HUES64 (cell line): ENCODE data around the gene SEMA4D.
"Not testable (repeated sequence)": the region's sequence is repeated elsewhere in the genome, so short reads cannot be mapped to it uniquely, and the experiment has no call there.

Experiments
- H3K27ac ChIP-seq: 2 replicates; pipeline ENCODE4 v1.7.0; 2013; ENCODE audit warnings: low read depth, low read length, inconsistent platforms
- H3K27me3 ChIP-seq: 2 replicates; pipeline ENCODE4 v1.6.1; 2013; ENCODE audit warnings: mild to moderate bottlenecking, low read length; ENCODE audit not compliant: insufficient read depth
- H3K36me3 ChIP-seq: 2 replicates; pipeline ENCODE4 v1.6.1; 2013; ENCODE audit warnings: mild to moderate bottlenecking, low read length; ENCODE audit not compliant: insufficient read depth
- H3K4me1 ChIP-seq: 2 replicates; pipeline ENCODE4 v1.6.1; 2013; ENCODE audit warnings: mild to moderate bottlenecking, low read length, moderate library complexity; ENCODE audit not compliant: insufficient read depth
- H3K4me3 ChIP-seq: 2 replicates; pipeline ENCODE4 v1.5.1; 2013; ENCODE audit warnings: mild to moderate bottlenecking, low read length, moderate library complexity
- H3K9ac ChIP-seq: 2 replicates; pipeline ENCODE4 v1.6.1; 2013; ENCODE audit warnings: mild to moderate bottlenecking, low read depth, low read length
- H3K9me3 ChIP-seq: 2 replicates; pipeline ENCODE4 v1.6.1; 2013; ENCODE audit warnings: low read depth, low read length; ENCODE audit not compliant: insufficient read depth
- WGBS: fragments of 150-250, 120-280 bp; methylation state at CpG from one replicate; pipeline ENCODE4 v1.1.7; 2013; ENCODE audit warnings: missing lambda C conversion rate; 5-methylcytosine and 5-hydroxymethylcytosine counted together

The SEMA4D gene

DNA sequence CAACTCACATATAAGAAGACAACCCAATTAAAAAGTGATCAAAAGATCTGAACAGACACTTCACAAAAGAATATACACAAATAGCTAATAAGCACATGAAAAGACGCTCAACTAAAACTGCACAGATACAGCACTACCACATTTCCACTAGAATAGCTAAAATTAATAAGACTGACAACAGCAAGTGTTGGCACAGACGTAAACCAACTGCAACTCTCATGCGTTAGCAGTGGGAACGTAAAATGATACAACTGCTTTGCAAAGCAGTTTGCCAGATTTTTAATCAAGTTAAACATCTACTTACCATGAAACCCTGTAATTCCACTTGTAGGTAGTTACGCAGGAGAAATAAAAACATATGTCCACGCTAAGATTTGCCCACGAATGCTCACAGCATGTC is 9.0 kb downstream of the SEMA4D start:
- H3K27me3 ChIP-seq: no peaks in the 10 kb centered on the region
- no peak overlapping the region for H3K27ac ChIP-seq
- WGBS: 93% methylated on average over 7 of the region's 7 CpGs
- peaks cover 26% of the 10 kb centered on the region for H3K4me1 ChIP-seq
- H3K36me3 ChIP-seq: no peaks in the 10 kb centered on the region
- no peak overlapping the region for H3K9ac ChIP-seq
- no peaks in the 10 kb centered on the region for H3K9me3 ChIP-seq
- no peak overlapping the region for H3K4me3 ChIP-seq

DNA sequence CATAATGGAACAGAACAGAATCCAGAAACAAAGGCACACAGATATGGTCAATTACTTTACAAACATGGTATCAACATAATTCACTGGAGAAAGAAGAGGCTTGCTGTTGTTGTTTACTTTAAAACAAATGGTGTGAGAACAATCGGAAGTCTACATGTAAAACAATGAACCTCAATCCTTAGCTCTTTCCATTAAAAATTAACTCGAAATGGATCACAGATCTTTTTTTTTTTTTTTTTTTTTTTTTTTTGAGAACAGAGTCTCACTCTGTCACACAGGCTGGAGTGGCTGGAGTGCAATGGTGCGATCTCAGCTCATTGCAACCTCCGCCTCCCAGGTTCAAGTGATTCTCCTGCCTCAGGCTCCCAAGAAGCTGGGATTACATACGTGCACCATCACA is 9.8 kb downstream of the SEMA4D start:
- H3K27ac ChIP-seq: no peak overlapping the region
- H3K9me3 ChIP-seq: no peaks in the 10 kb centered on the region
- H3K4me3 ChIP-seq: no peak overlapping the region
- H3K9ac ChIP-seq: no peak overlapping the region
- H3K27me3 ChIP-seq: no peaks in the 10 kb centered on the region
- peaks cover 18% of the 10 kb centered on the region; the same call in 1 of the 2 replicates for H3K4me1 ChIP-seq
- 95% methylated on average over 3 of the region's 5 CpGs for WGBS
- no peaks in the 10 kb centered on the region for H3K36me3 ChIP-seq

DNA sequence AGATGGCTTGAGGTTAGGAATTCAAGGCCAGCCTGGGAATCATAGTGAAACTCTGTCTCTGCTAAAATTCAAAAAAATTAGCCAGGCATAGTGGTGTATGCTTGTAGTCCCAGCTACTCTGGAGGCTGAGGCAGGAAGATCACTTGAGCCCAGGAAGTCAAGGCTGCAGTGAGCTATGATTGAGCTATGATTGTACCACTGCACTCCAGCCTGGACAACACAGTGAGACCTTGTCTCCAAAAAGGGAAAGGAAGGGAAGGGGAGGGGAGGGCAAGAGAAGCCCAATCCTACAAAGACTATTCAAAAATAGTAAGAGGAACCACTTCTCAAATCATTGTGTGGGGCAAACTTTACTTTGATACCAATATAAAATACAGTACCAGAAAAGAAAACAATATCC is 11.2 kb downstream of the SEMA4D start:
- no peak overlapping the region for H3K9ac ChIP-seq
- no peak overlapping the region for H3K4me3 ChIP-seq
- no peaks in the 10 kb centered on the region for H3K9me3 ChIP-seq
- H3K27me3 ChIP-seq: no peaks in the 10 kb centered on the region
- peaks cover 22% of the 10 kb centered on the region for H3K4me1 ChIP-seq
- H3K36me3 ChIP-seq: no peaks in the 10 kb centered on the region
- no peak overlapping the region for H3K27ac ChIP-seq

DNA sequence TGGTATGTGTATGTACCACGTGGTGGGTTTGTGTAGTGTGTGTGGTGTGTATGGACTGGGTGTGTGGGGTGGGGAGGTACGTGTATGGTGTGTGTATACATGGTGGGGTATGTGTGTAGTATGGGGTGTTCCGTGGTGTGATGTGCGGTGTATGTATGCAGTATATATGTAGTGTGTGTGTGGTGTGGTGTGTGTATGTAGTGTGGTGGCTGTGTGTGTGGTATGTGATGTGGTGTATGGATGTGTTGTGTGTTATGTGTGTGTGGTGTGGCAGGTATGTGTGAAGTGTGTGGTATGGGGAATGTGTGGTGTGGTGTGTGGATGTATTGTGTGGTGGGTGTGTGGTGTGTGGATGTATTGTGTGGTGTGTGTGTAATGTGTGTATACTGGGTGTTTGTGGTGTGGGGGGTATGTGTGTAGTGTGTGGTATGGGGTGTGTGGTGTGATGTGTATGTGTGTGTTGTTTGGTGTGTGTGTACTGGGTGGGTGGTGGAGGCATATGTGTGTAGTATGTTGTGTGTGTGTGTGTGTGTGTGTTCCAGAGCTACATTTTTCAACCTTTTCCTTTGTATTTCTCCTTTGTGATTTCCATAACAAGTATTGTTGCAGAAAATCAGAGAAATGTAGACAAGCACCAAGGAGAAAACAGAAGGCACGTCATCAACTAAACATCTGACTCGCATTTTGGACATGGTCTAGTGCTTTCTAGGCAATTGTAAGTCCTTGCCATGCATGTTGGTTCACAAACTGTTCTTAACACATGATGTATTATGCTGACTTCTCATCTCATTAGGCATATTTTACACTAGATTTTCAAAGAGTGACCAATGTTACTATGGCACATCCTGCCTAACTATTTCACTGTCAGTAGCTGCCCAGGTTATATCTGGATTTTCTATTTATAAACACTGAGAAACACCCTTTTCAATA is 13.2 kb downstream of the SEMA4D start:
- H3K27me3 ChIP-seq: no peaks in the 10 kb centered on the region
- no peak overlapping the region for H3K27ac ChIP-seq
- H3K9me3 ChIP-seq: no peaks in the 10 kb centered on the region
- no peak overlapping the region for H3K9ac ChIP-seq
- 96% methylated on average over 6 of the region's 6 CpGs for WGBS
- no peak overlapping the region for H3K4me3 ChIP-seq
- H3K4me1 ChIP-seq: peaks cover 12% of the 10 kb centered on the region
- H3K36me3 ChIP-seq: no peaks in the 10 kb centered on the region

DNA sequence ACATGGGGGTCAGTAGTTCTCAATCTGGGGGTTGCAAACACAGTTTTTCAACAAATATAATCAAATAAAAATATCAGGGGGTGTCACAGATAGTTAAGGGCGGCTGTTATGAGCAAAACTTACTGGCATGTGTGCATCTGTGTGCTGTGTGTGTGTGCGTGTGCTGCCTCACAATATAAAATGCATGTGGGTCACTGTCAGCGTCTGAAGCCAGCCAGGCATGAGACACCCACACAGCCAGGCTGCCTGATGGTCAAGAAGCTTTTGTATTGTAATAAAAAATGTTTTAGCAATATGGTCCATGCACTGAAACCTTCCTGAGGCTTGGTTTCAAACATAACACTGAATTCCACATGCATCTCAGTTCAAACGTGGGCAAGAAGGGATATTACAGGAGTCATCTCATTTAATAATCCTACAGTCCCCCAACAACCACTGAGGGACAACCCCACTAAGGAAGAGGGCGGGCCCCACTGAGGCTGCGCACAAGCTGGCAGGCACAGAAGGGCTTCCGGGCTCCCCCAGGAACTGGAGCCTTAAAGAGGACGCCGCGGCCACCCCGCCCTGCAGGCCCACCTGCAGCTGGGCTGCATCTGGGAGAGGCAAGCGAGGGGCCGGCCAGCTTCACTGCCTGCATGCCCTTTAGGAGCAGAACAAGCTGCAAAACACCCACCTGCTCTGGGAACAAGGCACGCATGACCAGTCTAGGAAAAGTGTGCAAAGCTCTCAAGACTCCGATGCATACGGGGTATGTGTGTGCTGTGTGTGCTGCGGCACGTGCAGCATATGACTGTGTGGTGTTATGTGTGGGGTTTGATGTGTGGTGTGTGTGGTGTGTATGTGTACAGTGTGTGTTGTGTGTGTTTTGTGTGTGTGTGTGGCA is 14.1 kb downstream of the SEMA4D start:
- no peak overlapping the region for H3K27ac ChIP-seq
- no peaks in the 10 kb centered on the region for H3K27me3 ChIP-seq
- H3K36me3 ChIP-seq: peaks cover 4% of the 10 kb centered on the region
- no peaks in the 10 kb centered on the region for H3K9me3 ChIP-seq
- WGBS: 93% methylated on average over 18 of the region's 18 CpGs
- H3K4me1 ChIP-seq: peaks cover 5% of the 10 kb centered on the region
- no peak overlapping the region for H3K9ac ChIP-seq
- no peak overlapping the region for H3K4me3 ChIP-seq

DNA sequence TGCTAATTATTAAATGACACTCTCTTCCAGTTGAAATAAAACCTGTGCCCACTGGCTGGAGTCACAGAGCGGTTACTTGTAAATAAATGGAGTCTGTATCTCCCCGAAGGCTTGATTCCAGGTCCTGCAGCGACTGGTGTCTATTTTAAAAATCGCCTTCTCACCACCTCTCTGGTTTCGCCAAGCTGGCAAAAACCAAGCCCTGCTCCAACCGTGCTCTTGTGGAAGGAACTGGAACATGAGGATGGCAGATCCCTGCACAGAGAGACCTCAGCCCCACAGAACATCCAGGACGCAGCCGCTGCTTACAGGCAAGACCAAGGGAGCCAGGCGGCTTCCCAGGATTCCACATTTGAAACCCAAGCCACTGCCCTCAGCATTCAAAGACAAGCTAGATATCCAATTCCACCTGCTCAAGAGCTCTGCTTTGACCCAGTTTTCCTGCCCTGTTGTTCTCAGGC is 15.0 kb downstream of the SEMA4D start:
- H3K36me3 ChIP-seq: peaks cover 4% of the 10 kb centered on the region
- H3K27me3 ChIP-seq: no peaks in the 10 kb centered on the region
- no peak overlapping the region for H3K4me3 ChIP-seq
- H3K9ac ChIP-seq: no peak overlapping the region
- 89% methylated on average over 9 of the region's 9 CpGs for WGBS
- H3K9me3 ChIP-seq: no peaks in the 10 kb centered on the region
- no peak overlapping the region for H3K27ac ChIP-seq
- H3K4me1 ChIP-seq: peaks cover 5% of the 10 kb centered on the region

DNA sequence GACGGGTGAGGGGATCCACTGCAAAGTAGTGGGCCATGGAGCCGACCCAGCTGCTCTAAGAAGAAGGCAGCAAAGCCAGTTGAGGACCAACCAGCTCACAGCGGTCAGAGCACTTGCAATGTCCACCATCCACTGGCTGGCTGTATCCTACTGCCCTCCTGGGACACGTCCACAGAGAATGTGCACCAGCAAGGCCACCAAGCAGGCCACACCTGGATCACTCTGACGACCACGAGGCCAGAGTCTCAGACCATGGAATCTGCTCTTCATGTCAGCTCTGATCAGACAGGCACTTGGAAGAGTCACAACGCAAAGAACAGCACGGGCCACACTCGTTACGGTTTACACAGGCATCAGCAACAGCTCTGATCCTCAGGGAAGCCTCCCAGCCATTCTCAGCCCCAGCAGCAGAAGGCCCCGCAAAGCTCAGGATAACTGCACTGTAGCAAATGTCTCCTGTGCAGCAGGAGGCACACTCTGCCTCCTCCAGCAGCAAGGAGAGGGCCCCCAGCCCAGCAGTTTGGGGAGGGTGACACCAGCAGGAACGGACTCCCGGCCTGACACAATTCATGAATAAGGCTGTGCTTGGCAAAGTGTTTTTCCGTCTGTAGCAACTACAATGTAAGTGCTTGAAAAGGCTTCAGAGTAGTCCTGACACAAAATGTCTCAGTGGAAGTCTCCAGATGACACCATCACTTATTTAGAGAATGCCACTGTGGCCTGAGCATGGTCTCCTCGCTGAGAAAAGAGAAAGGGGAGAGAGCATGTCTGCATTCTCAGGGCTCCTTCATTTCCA is 15.7 kb downstream of the SEMA4D start:
- H3K36me3 ChIP-seq: peaks cover 4% of the 10 kb centered on the region
- H3K9me3 ChIP-seq: no peaks in the 10 kb centered on the region
- H3K27ac ChIP-seq: no peak overlapping the region
- H3K4me3 ChIP-seq: no peak overlapping the region
- no peaks in the 10 kb centered on the region for H3K27me3 ChIP-seq
- no peak overlapping the region for H3K9ac ChIP-seq
- peaks cover 5% of the 10 kb centered on the region for H3K4me1 ChIP-seq
- WGBS: 82% methylated on average over 15 of the region's 15 CpGs

DNA sequence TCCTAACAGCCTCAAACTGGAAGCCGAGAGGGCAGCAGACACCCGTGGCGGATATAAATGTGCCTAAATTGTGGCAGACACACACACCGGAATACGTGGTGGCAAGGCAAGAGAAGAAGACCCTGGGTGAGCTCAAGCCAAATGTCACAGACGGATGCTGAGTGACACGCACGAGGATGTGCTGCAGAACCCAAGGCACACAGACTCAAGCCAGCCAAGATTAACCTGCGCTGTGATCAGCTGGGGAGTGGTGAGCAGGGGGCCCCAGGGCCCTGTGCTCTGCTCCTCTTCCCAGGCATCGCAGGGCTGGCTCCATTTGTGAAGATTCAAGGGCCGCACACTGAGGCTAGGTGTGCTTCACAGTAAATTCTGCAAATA is 16.4 kb downstream of the SEMA4D start:
- Histone ChIP-seq H3K36me3 (peaks cover 4% of the 10 kb centered on the region), H3K4me1 (peaks cover 5% of the 10 kb centered on the region), H3K9ac (no peak overlapping the region), H3K27me3 (no peaks in the 10 kb centered on the region), H3K4me3 (no peak overlapping the region), H3K27ac (no peak overlapping the region), H3K9me3 (no peaks in the 10 kb centered on the region)
- WGBS: 95% methylated on average over 11 of the region's 11 CpGs

DNA sequence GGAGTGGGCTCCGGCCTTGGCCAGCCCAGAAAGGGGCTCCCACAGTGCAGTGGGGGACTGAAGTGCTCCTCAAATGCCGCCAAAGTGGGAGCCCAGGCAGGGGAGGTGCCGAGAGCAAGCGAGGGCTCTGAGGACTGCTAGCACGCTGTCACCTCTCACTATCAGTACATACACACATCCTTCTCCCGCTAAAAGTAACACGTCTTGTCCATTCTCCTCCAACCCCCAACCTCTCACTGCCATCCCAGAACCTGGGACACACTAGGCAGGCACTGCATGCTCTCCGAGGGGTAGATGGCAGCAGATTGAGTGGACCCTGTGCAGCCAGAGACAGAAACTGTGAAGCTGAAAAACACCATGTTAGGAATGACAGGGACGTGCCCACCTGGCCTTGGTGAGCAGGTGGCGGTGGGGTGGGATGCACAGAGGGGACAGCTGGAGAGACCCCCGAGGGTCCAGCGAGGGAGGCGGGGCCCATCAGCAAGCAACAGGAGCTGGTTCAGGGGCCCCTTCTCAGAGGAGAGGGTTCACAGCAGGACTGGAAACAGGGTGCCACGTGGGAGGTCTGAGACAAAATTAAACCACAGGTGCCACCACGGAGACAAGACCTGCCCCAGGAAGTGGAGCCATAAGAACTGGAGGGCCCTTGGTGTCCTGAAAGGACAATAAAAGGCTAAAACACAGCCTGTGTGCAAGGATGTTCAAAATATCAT is 16.9 kb downstream of the SEMA4D start:
- H3K4me1 ChIP-seq: peaks cover 5% of the 10 kb centered on the region
- H3K4me3 ChIP-seq: no peak overlapping the region
- no peaks in the 10 kb centered on the region for H3K27me3 ChIP-seq
- H3K36me3 ChIP-seq: peaks cover 4% of the 10 kb centered on the region
- H3K27ac ChIP-seq: no peak overlapping the region
- no peaks in the 10 kb centered on the region for H3K9me3 ChIP-seq
- no peak overlapping the region for H3K9ac ChIP-seq
- 94% methylated on average over 15 of the region's 15 CpGs for WGBS

DNA sequence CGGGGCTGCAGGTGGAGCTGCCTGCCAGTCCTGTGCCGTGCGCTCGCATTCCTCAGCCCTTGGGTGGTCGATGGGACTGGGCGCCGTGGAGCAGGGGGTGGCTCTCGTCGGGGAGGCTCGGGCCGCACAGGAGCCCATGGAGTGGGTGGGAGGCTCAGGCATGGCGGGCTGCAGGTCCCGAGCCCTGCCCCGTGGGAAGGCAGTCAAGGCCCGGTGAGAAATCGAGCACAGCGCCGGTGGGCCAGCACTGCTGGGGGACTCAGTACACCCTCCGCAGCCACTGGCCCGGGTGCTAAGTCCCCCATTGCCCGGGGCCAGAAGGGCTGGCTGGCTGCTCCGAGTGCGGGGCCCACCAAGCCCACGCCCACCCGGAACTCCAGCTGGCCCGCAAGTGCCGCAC is 17.5 kb downstream of the SEMA4D start:
- not testable (repeated sequence) for H3K36me3 ChIP-seq, H3K9me3 ChIP-seq, H3K9ac ChIP-seq, H3K4me3 ChIP-seq, H3K27me3 ChIP-seq, H3K4me1 ChIP-seq, H3K27ac ChIP-seq
- WGBS: 95% methylated on average over 27 of the region's 27 CpGs
